A549 (cell line): ENCODE data around the gene PRKAR2B. TPM values are rescaled to one million over a fixed set of nuclear protein-coding genes. Genes with fewer than 3 reads are reported as not detected.

Experiments used
- ATAC-seq, 2 experiments: fragments of 200-7000 bp in 1 of 2; fragments of >200 bp in 1 of 2; cut with Nextera tagmentation in 1 of 2; cut with Tn5 transposase in 1 of 2; 3 replicates each; pipeline versions ENCODE4 v1.8.0 to v1.9.1; 2018 to 2020; ENCODE audit warnings: mild to moderate bottlenecking in 1 of 2, moderate library complexity in 1 of 2
- CTCF ChIA-PET: fragments of 300-600 bp; sonication (Branson Sonifier 250); formaldehyde crosslinking; extraction: SDS; loops from one replicate; lab custom pipeline; 2021; ENCODE audit warnings: antibody characterized with exemption, inconsistent platforms; lab: Yijun Ruan, JAX
- POLR2A ChIA-PET: fragments of 350-600 bp; formaldehyde crosslinking; extraction: SDS; loops from one replicate; lab custom pipeline; 2021; ENCODE audit warnings: antibody characterized with exemption, inconsistent platforms; lab: Yijun Ruan, JAX
- DNase-seq, 2 experiments: peaks; one replicate each; pipeline versions ENCODE4 v3.0.0 to v3.0.0-alpha.2; 2011 to 2016; ENCODE audit warnings: low read depth in 1 of 2, low spot score in 1 of 2
- FAIRE-seq: peaks from 2 replicates; lab custom pipeline; 2011; peaks lifted over from hg19 to GRCh38; lab: Jason Lieb, UNC
- H3K27ac ChIP-seq, 2 experiments: fragments of >200 bp; sonication (Bioruptor Twin); formaldehyde crosslinking; 3 replicates each; pipeline ENCODE4 v1.5.1; 2016 to 2017
- H3K4me1 ChIP-seq: fragments of >200 bp; sonication (Bioruptor Twin); formaldehyde crosslinking; 3 replicates; pipeline ENCODE4 v1.6.1; 2016
- H3K4me2 ChIP-seq: fragments of >200 bp; sonication (Bioruptor Twin); formaldehyde crosslinking; 3 replicates; pipeline ENCODE4 v1.6.1; 2016
- H3K4me3 ChIP-seq: fragments of >200 bp; sonication (Bioruptor Twin); formaldehyde crosslinking; 3 replicates; pipeline ENCODE4 v1.5.1; 2016
- H3K9me3 ChIP-seq: fragments of >200 bp; sonication (Bioruptor Twin); formaldehyde crosslinking; 3 replicates; pipeline ENCODE4 v1.6.1; 2016
- CBX8 ChIP-seq: fragments of 200-600 bp; sonication (generic); IDR thresholded peaks from 2 replicates; pipeline ENCODE4 v1.6.1; 2016
- CEBPB ChIP-seq, 2 experiments: fragments of >200 bp in 1 of 2; sonication (Bioruptor Twin) in 1 of 2; formaldehyde crosslinking in 1 of 2; IDR thresholded peaks; 2 replicates each; pipeline ENCODE4 v1.6.1; 2012 to 2016
- EHF ChIP-seq: fragments of 250-450 bp; sonication (Bioruptor Pico); IDR thresholded peaks from 2 replicates; pipeline ENCODE4 v1.5.0; 2020; ENCODE audit warnings: mild to moderate bottlenecking
- EHMT2 ChIP-seq: fragments of 200-600 bp; sonication (generic); IDR thresholded peaks from 2 replicates; pipeline ENCODE4 v1.6.1; 2016; ENCODE audit warnings: antibody characterized with exemption, low read depth, mild to moderate bottlenecking, moderate library complexity
- EP300 ChIP-seq, 2 experiments: fragments of >200 bp; sonication (Bioruptor Twin); formaldehyde crosslinking; IDR thresholded peaks; 2 replicates in 1 of 2; 3 replicates in 1 of 2; pipeline ENCODE4 v1.6.1; 2016 to 2017
- FOSL2 ChIP-seq, 2 experiments: fragments of 450-650 bp in 1 of 2; fragments of >200 bp in 1 of 2; sonication (Bioruptor Twin) in 1 of 2; formaldehyde crosslinking; IDR thresholded peaks; 2 replicates each; pipeline versions ENCODE4 v1.5.0 to v1.6.1; 2016 to 2020; ENCODE audit warnings: mild to moderate bottlenecking in 1 of 2, moderate library complexity in 1 of 2
- GATA3 ChIP-seq: IDR thresholded peaks from 2 replicates; pipeline ENCODE4 v1.6.1; 2012; ENCODE audit warnings: borderline replicate concordance
- HEYL ChIP-seq: fragments of 250-450 bp; sonication (Bioruptor Pico); IDR thresholded peaks from 2 replicates; pipeline ENCODE4 v1.8.0; 2021; ENCODE audit warnings: mild to moderate bottlenecking, moderate library complexity
- HOXB5 ChIP-seq: fragments of 250-450 bp; sonication (Bioruptor Pico); IDR thresholded peaks from 2 replicates; pipeline ENCODE4 v1.5.0; 2020; ENCODE audit warnings: mild to moderate bottlenecking, moderate library complexity
- JUNB ChIP-seq: fragments of >200 bp; sonication (Bioruptor Twin); formaldehyde crosslinking; IDR thresholded peaks from 2 replicates; pipeline ENCODE4 v1.6.1; 2016
- KDM1A ChIP-seq: fragments of 200-600 bp; sonication (generic); IDR thresholded peaks from 2 replicates; pipeline ENCODE4 v1.6.1; 2016; ENCODE audit warnings: low read depth, mild to moderate bottlenecking
- MAFK ChIP-seq: fragments of 450-650 bp; IDR thresholded peaks from 2 replicates; pipeline ENCODE4 v1.6.1; 2014; ENCODE audit not compliant: partially characterized antibody
- RAD21 ChIP-seq, 2 experiments: fragments of >200 bp in 1 of 2; sonication (Bioruptor Twin) in 1 of 2; formaldehyde crosslinking in 1 of 2; IDR thresholded peaks in 1 of 2; conservative IDR thresholded peaks in 1 of 2; 2 replicates in 1 of 2; 3 replicates in 1 of 2; pipeline ENCODE4 v1.6.1; 2012 to 2018; ENCODE audit warnings: inconsistent platforms in 1 of 2
- RARB ChIP-seq: fragments of 250-450 bp; sonication (Bioruptor Pico); IDR thresholded peaks from 2 replicates; pipeline ENCODE4 v1.8.0; 2021; ENCODE audit warnings: mild to moderate bottlenecking, moderate library complexity
- RCOR1 ChIP-seq: fragments of 150-350 bp; IDR thresholded peaks from 2 replicates; pipeline ENCODE4 v1.6.1; 2014; ENCODE audit warnings: antibody characterized with exemption, low read length, low read depth
- SREBF2 ChIP-seq: fragments of 450-650 bp; IDR thresholded peaks from 2 replicates; pipeline ENCODE4 v1.6.1; 2014; ENCODE audit warnings: mild to moderate bottlenecking, moderate library complexity
- TP53 ChIP-seq: fragments of 250-450 bp; sonication (Bioruptor Pico); IDR thresholded peaks from 2 replicates; pipeline ENCODE4 v1.5.0; 2021; ENCODE audit warnings: mild to moderate bottlenecking, moderate library complexity
- ZNF302 ChIP-seq: fragments of 250-450 bp; sonication (Bioruptor Pico); IDR thresholded peaks from 2 replicates; pipeline ENCODE4 v1.9.0; 2021; ENCODE audit warnings: inconsistent platforms, mild to moderate bottlenecking, moderate library complexity
- WGBS: methylation state at CpG from one replicate; pipeline ENCODE4 v1.1.6; 2017; ENCODE audit errors: missing lambda C conversion rate; 5-methylcytosine and 5-hydroxymethylcytosine counted together
- polyA plus RNA-seq, 4 experiments: library from polyadenylated mRNA; depleted of rRNA in 3 of 4; stranded (reverse); fragments of >200 nt; fragmentation: RNase III in 1 of 4; extraction: RNeasy Plus Mini Kit Qiagen cat#74134 plus additional on column Dnase treatment in 1 of 4; gene quantifications; 2 replicates in 3 of 4; 3 replicates in 1 of 4; pipeline ENCODE4 v1.2.3, GENCODE V29; 2011 to 2017
- TF ChIP-seq, protein P1 (sequence below): fragments of 250-450 bp; sonication (Bioruptor Pico); IDR thresholded peaks from 2 replicates; pipeline ENCODE4 v1.5.0; 2020; ENCODE audit warnings: low read depth, mild to moderate bottlenecking, moderate library complexity
- TF ChIP-seq, protein P2 (sequence below): fragments of 150-350 bp; IDR thresholded peaks from 2 replicates; pipeline ENCODE4 v1.6.1; 2014; ENCODE audit warnings: low read depth, mild to moderate bottlenecking, low read length
- TF ChIP-seq, protein P3 (sequence below): fragments of >200 bp; sonication (Bioruptor Twin); formaldehyde crosslinking; IDR thresholded peaks from 3 replicates; pipeline ENCODE4 v1.5.1; 2016
- TF ChIP-seq, protein P4 (sequence below): fragments of 200-600 bp; sonication (generic); IDR thresholded peaks from 2 replicates; pipeline ENCODE4 v1.6.1; 2016; ENCODE audit warnings: antibody characterized with exemption, mild to moderate bottlenecking, moderate library complexity
- TF ChIP-seq, protein P5 (sequence below): fragments of >200 bp; sonication (Bioruptor Twin); formaldehyde crosslinking; IDR thresholded peaks from 3 replicates; pipeline ENCODE4 v1.6.1; 2016

PRKAR2B gene
- polyA plus RNA-seq, 2 of the 4 experiments (the other 2 are of a cell fraction), result 3.6 to 4.4 TPM

DNA sequence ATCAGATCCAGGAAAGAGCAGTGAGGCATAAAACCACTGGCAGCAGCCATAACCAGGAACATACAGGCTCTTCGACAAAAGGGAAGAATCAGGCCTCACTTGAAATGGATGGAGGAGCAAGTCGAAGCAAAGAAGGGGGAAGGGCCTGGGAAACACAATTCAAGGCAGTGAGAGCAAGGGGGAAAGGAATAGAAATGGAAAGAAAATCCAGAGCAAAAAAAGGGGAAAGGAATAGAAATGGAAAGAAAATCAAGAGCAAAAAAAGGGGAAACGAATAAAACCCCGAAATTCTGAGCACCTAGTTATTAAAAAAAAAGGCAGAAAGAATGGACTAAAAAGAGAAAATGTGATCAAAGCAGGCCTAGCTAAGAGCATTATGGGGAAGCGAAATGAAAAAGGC lies 24.1 kb upstream of the PRKAR2B start:
- peaks cover 2% of the 10 kb centered on the region; the same call in 2 of the 3 replicates for H3K4me1 ChIP-seq
- H3K9me3 ChIP-seq, result no peaks in the 10 kb centered on the region
- FAIRE-seq (no peak), ATAC-seq (no peak), DNase-seq (no peak)
- H3K27ac ChIP-seq, result no peak overlapping the region
- WGBS, result 60% methylated on average over 4 of the region's 5 CpGs
- no peak for TF ChIP-seq EHF (CRISPR knock-in tag)
- TF ChIP-seq EP300 (IDR thresholded peaks at IDR 0.05), result no peak
- TF ChIP-seq FOSL2 (IDR thresholded peaks at IDR 0.05), result no peak
- TF ChIP-seq FOSL2 (CRISPR knock-in tag; IDR thresholded peaks at IDR 0.05), result no peak
- no peak for TF ChIP-seq CBX8
- TF ChIP-seq TP53 (CRISPR knock-in tag), result no peak
- no peak for TF ChIP-seq HOXB5 (CRISPR knock-in tag)
- no peak overlapping the region for H3K4me2 ChIP-seq
- ChIA-PET CTCF (no interaction called here), POLR2A (no interaction called here)
- H3K4me3 ChIP-seq, result no peak overlapping the region

DNA sequence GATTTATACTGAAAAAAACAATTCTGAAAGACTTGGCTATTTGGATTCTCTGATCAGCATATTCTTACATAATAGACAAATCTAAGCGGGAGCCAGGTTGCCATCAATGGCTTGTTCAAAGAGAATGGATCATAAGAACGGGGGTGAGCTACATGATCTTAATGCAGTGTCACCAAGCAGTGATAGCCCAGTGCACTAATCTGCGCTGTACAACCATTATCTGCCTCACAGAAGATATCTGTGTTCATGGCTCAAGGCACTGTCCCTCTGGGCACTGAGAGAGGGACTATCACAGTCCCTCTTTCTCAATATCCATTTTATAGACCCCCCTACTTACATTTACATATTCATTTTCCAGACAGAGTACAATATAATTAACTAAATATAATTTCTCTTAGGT lies 22.9 kb upstream of the PRKAR2B start:
- ChIA-PET CTCF (interaction anchor here (0.7 kb wide), 1 partner anchor 10 kb away, joined by 3 read pairs; no protein-coding TSS in a partner anchor), POLR2A (no interaction called here)
- 61% methylated on average over 3 of the region's 3 CpGs for WGBS
- H3K4me2 ChIP-seq, result no peak overlapping the region
- no peak for FAIRE-seq
- TF ChIP-seq GATA3 (no peak), MAFK (no peak), KDM1A (no peak), RCOR1 (no peak), JUNB (no peak), RAD21 (conservative IDR thresholded peaks at IDR 0.05 in 1 of 2, IDR thresholded peaks at IDR 0.05 in 1 of 2) (no peak), HEYL (CRISPR knock-in tag) (no peak), RARB (CRISPR knock-in tag) (no peak), CEBPB (IDR thresholded peaks at IDR 0.05) (no peak), ZNF302 (no peak), EHMT2 (no peak), SREBF2 (no peak)
- TF ChIP-seq, protein P1, sequence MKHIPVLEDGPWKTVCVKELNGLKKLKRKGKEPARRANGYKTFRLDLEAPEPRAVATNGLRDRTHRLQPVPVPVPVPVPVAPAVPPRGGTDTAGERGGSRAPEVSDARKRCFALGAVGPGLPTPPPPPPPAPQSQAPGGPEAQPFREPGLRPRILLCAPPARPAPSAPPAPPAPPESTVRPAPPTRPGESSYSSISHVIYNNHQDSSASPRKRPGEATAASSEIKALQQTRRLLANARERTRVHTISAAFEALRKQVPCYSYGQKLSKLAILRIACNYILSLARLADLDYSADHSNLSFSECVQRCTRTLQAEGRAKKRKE (CRISPR knock-in tag), result no peak
- TF ChIP-seq, protein P2, sequence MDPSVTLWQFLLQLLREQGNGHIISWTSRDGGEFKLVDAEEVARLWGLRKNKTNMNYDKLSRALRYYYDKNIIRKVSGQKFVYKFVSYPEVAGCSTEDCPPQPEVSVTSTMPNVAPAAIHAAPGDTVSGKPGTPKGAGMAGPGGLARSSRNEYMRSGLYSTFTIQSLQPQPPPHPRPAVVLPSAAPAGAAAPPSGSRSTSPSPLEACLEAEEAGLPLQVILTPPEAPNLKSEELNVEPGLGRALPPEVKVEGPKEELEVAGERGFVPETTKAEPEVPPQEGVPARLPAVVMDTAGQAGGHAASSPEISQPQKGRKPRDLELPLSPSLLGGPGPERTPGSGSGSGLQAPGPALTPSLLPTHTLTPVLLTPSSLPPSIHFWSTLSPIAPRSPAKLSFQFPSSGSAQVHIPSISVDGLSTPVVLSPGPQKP, result no peak
- TF ChIP-seq, protein P3, sequence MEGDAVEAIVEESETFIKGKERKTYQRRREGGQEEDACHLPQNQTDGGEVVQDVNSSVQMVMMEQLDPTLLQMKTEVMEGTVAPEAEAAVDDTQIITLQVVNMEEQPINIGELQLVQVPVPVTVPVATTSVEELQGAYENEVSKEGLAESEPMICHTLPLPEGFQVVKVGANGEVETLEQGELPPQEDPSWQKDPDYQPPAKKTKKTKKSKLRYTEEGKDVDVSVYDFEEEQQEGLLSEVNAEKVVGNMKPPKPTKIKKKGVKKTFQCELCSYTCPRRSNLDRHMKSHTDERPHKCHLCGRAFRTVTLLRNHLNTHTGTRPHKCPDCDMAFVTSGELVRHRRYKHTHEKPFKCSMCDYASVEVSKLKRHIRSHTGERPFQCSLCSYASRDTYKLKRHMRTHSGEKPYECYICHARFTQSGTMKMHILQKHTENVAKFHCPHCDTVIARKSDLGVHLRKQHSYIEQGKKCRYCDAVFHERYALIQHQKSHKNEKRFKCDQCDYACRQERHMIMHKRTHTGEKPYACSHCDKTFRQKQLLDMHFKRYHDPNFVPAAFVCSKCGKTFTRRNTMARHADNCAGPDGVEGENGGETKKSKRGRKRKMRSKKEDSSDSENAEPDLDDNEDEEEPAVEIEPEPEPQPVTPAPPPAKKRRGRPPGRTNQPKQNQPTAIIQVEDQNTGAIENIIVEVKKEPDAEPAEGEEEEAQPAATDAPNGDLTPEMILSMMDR, result no peak
- TF ChIP-seq, protein P4, sequence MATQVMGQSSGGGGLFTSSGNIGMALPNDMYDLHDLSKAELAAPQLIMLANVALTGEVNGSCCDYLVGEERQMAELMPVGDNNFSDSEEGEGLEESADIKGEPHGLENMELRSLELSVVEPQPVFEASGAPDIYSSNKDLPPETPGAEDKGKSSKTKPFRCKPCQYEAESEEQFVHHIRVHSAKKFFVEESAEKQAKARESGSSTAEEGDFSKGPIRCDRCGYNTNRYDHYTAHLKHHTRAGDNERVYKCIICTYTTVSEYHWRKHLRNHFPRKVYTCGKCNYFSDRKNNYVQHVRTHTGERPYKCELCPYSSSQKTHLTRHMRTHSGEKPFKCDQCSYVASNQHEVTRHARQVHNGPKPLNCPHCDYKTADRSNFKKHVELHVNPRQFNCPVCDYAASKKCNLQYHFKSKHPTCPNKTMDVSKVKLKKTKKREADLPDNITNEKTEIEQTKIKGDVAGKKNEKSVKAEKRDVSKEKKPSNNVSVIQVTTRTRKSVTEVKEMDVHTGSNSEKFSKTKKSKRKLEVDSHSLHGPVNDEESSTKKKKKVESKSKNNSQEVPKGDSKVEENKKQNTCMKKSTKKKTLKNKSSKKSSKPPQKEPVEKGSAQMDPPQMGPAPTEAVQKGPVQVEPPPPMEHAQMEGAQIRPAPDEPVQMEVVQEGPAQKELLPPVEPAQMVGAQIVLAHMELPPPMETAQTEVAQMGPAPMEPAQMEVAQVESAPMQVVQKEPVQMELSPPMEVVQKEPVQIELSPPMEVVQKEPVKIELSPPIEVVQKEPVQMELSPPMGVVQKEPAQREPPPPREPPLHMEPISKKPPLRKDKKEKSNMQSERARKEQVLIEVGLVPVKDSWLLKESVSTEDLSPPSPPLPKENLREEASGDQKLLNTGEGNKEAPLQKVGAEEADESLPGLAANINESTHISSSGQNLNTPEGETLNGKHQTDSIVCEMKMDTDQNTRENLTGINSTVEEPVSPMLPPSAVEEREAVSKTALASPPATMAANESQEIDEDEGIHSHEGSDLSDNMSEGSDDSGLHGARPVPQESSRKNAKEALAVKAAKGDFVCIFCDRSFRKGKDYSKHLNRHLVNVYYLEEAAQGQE, result no peak
- TF ChIP-seq, protein P5, sequence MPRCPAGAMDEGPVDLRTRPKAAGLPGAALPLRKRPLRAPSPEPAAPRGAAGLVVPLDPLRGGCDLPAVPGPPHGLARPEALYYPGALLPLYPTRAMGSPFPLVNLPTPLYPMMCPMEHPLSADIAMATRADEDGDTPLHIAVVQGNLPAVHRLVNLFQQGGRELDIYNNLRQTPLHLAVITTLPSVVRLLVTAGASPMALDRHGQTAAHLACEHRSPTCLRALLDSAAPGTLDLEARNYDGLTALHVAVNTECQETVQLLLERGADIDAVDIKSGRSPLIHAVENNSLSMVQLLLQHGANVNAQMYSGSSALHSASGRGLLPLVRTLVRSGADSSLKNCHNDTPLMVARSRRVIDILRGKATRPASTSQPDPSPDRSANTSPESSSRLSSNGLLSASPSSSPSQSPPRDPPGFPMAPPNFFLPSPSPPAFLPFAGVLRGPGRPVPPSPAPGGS, result no peak
- DNase-seq, result no peak
- H3K4me3 ChIP-seq, result no peak overlapping the region
- no peak overlapping the region for H3K27ac ChIP-seq
- H3K9me3 ChIP-seq, result no peaks in the 10 kb centered on the region
- peaks cover 8% of the 10 kb centered on the region; the same call in 2 of the 3 replicates for H3K4me1 ChIP-seq
- no peak for ATAC-seq
